Effector memory CD4-positive, alpha-beta T cell (primary cell): ENCODE data around the gene DGKQ.

Source experiments
- DNase-seq, 3 donors: peaks; one replicate each; pipeline ENCODE4 v3.0.0-alpha.2; 2020
- H3K27ac ChIP-seq: 2 replicates; pipeline ENCODE4 v1.7.0; 2013; ENCODE audit warnings: mild to moderate bottlenecking, low read length, moderate library complexity; ENCODE audit not compliant: insufficient read depth, poor library complexity, severe bottlenecking
- H3K27me3 ChIP-seq: replicated peaks from 2 replicates; pipeline ENCODE4 v1.7.0; 2013; ENCODE audit warnings: mild to moderate bottlenecking, low read length; ENCODE audit not compliant: insufficient read depth, control insufficient read depth, poor library complexity, severe bottlenecking
- H3K36me3 ChIP-seq: 2 replicates; pipeline ENCODE4 v1.7.0; 2013; ENCODE audit warnings: mild to moderate bottlenecking, low read length, moderate library complexity; ENCODE audit not compliant: control insufficient read depth, insufficient read depth
- H3K4me1 ChIP-seq: 2 replicates; pipeline ENCODE4 v1.7.0; 2013; ENCODE audit warnings: low read length, mild to moderate bottlenecking; ENCODE audit not compliant: control insufficient read depth, insufficient read depth, poor library complexity, severe bottlenecking
- H3K4me3 ChIP-seq: 2 replicates; pipeline ENCODE4 v1.7.0; 2013; ENCODE audit warnings: low read length, low read depth, mild to moderate bottlenecking; ENCODE audit not compliant: insufficient read depth, poor library complexity, severe bottlenecking
- H3K9me3 ChIP-seq: 2 replicates; pipeline ENCODE4 v1.7.0; 2013; ENCODE audit warnings: mild to moderate bottlenecking, low read length, moderate library complexity; ENCODE audit not compliant: control insufficient read depth

The DGKQ gene

DNA sequence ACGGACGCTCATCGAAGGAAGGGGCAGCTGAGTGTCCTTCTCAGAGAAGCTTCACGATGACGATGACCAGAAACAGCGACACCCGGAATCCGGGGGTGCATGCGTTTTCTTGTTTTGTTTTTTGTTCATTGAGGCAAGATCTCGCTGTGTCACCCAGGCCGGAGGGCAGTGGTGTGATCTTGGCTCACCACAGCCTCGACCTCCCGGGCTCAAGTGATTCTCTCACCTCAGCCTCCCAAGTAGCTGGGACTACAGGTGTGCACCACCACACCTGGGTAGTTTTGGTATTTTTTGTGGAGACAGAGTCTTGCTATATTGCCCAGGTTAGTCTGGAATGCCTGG, 19.8 kb downstream of the DGKQ start:
- Histone ChIP-seq H3K27ac (no peak overlapping the region), H3K4me1 (no peaks in the 10 kb centered on the region), H3K36me3 (no peaks in the 10 kb centered on the region), H3K27me3 (no peaks in the 10 kb centered on the region), H3K9me3 (no peaks in the 10 kb centered on the region), H3K4me3 (no peak overlapping the region)
- no peak for DNase-seq

DNA sequence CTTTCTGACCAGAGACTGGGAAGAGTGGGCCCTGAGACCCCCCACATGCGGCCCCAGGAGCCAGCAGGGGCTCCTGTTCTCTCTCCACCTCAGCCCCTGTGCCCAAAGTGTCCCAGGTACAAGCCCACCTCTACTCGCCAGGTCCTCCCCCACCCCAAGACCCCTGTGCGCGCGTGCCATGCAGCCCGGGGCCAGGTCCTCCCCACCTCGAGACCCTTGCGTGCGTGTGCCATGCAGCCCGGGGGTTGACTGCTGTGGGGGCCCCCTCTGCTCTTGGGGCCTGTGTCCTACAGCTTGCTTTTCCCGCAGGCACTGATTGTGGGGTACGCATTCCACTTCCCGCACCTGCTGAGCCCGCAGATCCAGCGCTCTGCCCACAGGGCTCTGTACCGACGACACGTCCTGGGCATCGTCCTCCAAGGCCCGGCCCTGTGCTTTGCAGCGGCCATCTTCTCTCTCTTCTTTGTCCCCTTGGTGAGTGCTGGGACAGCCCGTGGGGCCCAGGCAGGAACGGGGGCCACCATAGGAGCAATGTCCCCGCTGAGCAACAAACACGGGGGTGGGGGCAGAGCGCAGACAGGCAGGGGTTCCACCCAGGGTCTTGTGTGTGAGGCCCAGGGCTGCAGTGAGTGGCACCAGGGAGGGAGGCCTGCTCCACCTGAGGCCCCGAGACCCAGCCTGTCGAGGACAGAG, 20.3 kb downstream of the DGKQ start:
- DNase-seq: no peak
- Histone ChIP-seq H3K27ac (no peak overlapping the region), H3K4me1 (no peaks in the 10 kb centered on the region), H3K4me3 (no peak overlapping the region), H3K36me3 (no peaks in the 10 kb centered on the region), H3K9me3 (no peaks in the 10 kb centered on the region), H3K27me3 (no peaks in the 10 kb centered on the region)

DNA sequence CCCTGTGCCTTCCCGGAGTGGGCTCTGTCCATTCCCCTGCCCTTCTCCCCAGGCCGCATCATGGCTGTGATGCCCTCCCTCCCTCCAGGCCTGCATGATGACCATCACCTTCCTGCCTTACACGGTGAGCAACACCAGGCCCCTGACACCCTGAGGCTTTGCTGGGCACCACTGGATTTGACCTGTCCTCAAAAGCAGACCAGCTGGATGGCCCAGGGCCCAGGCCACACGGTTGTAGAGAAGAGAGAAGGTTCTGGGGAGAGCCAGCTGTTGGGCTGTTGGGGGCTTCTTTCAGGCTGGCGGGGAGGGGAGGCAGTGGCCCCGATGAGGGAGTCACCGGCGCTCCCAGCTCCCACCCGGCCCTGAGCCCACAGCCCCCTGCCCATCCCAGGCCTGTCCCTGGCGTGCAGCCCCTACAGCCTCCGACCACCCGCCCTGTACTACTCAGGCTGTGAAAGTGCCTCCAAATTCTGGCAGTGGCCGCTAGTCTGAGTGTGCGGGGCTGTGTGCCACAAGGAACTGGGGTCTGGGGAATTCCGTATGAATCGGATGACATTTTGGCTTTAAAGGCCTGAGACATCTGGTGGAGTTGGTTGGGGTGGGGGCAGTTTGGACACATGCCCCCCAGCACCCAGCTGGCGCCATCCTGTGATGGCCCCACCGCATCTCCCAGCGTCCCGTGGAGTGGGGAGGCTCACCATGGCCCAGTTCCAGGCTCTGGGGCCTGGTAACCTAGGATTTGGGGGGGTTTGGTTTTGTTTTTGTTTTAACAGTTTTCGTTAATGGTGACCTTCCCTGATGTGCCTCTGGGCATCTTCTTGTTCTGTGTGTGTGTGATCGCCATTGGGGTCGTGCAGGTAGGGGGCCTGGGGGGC, 21.5 kb downstream of the DGKQ start:
- Histone ChIP-seq H3K4me1 (no peaks in the 10 kb centered on the region), H3K27me3 (no peaks in the 10 kb centered on the region), H3K27ac (no peak overlapping the region), H3K36me3 (no peaks in the 10 kb centered on the region), H3K9me3 (no peaks in the 10 kb centered on the region), H3K4me3 (no peak overlapping the region)
- DNase-seq: no peak

DNA sequence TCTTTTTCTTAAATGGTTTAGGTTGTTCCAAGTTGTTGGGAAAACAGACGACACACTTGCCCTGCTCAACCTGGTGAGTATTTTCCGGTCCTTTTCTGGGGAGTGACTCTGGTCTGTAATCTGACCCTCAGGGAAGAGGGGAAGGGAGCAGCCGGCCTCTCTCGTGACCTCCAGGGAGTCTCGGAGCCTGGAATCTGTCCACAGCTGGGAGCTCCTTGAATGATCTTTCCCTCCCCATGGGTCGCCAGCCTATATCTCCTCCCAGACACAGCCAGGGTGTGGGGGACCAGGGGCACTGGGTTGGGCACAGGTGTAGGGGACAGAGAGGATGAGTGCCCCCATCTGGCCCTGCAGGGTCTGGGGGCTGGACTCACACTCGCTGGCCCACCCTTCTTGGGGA, 22.2 kb downstream of the DGKQ start:
- DNase-seq: no peak
- no peaks in the 10 kb centered on the region for H3K4me1 ChIP-seq
- no peaks in the 10 kb centered on the region for H3K36me3 ChIP-seq
- no peak overlapping the region for H3K27ac ChIP-seq
- H3K9me3 ChIP-seq: no peaks in the 10 kb centered on the region
- no peaks in the 10 kb centered on the region for H3K27me3 ChIP-seq
- no peak overlapping the region for H3K4me3 ChIP-seq

DNA sequence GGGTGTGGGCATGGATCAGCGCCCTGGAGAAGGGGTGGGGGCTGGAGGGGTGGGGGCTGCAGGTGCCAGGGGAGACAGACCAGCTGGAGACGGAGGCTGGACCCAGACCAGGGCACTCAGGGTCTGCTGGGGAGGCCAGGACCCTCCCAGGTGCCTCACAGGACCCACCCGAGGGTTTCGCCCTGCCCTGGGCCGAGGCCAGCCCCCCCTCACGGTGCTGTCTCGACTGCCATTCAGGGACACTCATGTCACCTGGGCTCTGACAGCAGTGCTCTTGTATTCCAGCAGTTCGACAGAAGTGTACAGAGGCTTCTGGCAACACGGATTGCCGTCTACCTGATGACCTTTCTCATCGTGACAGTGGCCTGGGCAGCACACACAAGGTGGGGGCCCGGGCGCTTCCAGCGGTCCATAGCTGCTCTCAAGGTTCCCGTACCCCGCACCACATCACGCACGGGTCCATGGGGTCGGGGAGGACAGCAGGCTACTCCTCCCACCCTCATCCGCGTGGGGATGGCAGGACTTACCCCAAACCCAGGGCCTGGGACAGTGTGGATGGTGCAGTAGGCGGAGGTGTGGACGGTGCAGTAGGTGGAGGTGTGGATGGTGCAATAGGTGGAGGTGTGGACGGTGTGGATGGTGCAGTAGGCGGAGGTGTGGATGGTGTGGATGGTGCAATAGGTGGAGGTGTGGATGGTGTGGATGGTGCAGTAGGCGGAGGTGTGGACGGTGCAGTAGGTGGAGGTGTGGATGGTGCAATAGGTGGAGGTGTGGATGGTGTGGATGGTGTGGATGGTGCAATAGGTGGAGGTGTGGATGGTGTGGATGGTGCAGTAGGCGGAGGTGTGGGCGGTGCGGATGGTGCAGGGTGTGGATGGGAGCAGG, 23.0 kb downstream of the DGKQ start:
- no peaks in the 10 kb centered on the region for H3K27me3 ChIP-seq
- H3K4me1 ChIP-seq: no peaks in the 10 kb centered on the region
- H3K9me3 ChIP-seq: no peaks in the 10 kb centered on the region
- no peak overlapping the region for H3K4me3 ChIP-seq
- no peak for DNase-seq
- H3K36me3 ChIP-seq: no peaks in the 10 kb centered on the region
- no peak overlapping the region for H3K27ac ChIP-seq

DNA sequence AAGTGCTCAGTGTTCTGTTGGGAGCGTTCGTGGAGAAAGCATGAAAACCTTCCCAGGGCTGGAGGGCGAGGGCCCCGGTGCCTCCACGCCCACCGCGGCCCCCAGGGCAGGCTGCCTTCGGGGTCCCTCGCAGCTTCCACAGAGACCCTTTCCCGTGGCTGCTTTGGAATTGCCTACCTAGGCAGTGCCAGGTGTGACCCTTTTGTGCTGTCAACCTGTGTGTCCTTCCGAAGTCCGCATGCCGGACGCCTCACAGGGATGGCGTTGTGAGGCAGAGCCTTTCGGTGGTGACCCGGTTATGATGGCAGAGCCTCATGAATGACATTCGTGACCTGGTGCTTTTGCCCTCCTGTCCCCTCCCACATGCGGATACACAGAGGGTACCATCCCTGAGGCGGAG, 23.7 kb downstream of the DGKQ start:
- H3K4me3 ChIP-seq: no peak overlapping the region
- no peak overlapping the region for H3K27ac ChIP-seq
- H3K27me3 ChIP-seq: no peaks in the 10 kb centered on the region
- no peaks in the 10 kb centered on the region for H3K9me3 ChIP-seq
- no peak for DNase-seq
- no peaks in the 10 kb centered on the region for H3K36me3 ChIP-seq
- H3K4me1 ChIP-seq: no peaks in the 10 kb centered on the region

- H3K9me3 ChIP-seq: no peaks in the 10 kb centered on the region
- no peaks in the 10 kb centered on the region for H3K4me1 ChIP-seq
- no peak overlapping the region for H3K4me3 ChIP-seq
- H3K27ac ChIP-seq: no peak overlapping the region
- H3K27me3 ChIP-seq: no peaks in the 10 kb centered on the region
- H3K36me3 ChIP-seq: no peaks in the 10 kb centered on the region
- DNase-seq: no peak
Measured at GRCh38 chr4:948936-949300, 24.5 kb downstream of the DGKQ start.

GRCh38 chr4:948101-948935, 25.1 kb downstream of the DGKQ start:
- no peaks in the 10 kb centered on the region for H3K27me3 ChIP-seq
- no peak overlapping the region for H3K4me3 ChIP-seq
- H3K27ac ChIP-seq: no peak overlapping the region
- no peaks in the 10 kb centered on the region for H3K36me3 ChIP-seq
- DNase-seq: no peak
- no peaks in the 10 kb centered on the region for H3K4me1 ChIP-seq
- no peaks in the 10 kb centered on the region for H3K9me3 ChIP-seq

DNA sequence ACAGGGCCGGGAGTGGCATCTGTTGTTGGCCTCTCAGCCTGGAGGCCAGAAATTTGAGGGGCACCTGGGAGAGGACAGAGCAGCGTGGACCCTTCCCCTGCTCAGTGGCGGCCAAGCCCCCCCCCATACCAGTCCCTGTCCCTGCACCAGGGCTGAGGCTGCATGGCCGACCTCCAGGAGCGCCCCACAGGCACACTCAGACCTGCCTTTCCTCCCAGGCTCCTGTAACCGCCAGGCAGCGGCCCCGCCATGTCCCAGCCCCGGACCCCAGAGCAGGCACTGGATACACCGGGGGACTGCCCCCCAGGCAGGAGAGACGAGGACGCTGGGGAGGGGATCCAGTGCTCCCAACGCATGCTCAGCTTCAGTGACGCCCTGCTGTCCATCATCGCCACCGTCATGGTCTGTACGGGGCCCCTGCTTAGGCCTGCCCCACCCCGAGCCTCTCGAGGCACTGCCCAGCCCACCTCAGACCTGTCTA, 25.8 kb downstream of the DGKQ start:
- Histone ChIP-seq H3K9me3 (no peaks in the 10 kb centered on the region), H3K4me3 (no peak overlapping the region), H3K36me3 (no peaks in the 10 kb centered on the region), H3K27me3 (no peaks in the 10 kb centered on the region), H3K27ac (no peak overlapping the region), H3K4me1 (no peaks in the 10 kb centered on the region)
- DNase-seq: no peak
